HuH-7 (cell line): ENCODE measurements around the gene ZNF331.

Experiments used
- DNase-seq: peaks from one replicate; pipeline ENCODE4 v3.0.0; 2011; ENCODE audit warnings: low spot score

ZNF331 gene

GRCh38 chr19:53571339-53571738 is 33.4 kb downstream of the ZNF331 start:
- no peak for DNase-seq

GRCh38 chr19:53576941-53577653 is 39.2 kb downstream of the ZNF331 start:
- DNase-seq = no peak

GRCh38 chr19:53577968-53578367 is 40.0 kb downstream of the ZNF331 start:
- DNase-seq = no peak

- no peak for DNase-seq
Observed at GRCh38 chr19:53579518-53579917, 41.6 kb downstream of the ZNF331 start.

- DNase-seq = no peak
Observed at GRCh38 chr19:53580871-53581835, 43.2 kb downstream of the ZNF331 start.

- DNase-seq = no peak
Observed at GRCh38 chr19:53581871-53582279, 43.9 kb downstream of the ZNF331 start.

GRCh38 chr19:53583181-53583580 is 45.2 kb downstream of the ZNF331 start:
- DNase-seq = no peak

GRCh38 chr19:53586277-53586691 is 48.3 kb downstream of the ZNF331 start:
- DNase-seq = no peak

GRCh38 chr19:53594811-53595509 is 57.0 kb downstream of the ZNF331 start:
- no peak for DNase-seq

- no peak for DNase-seq
Observed at GRCh38 chr19:53595510-53595867, 57.5 kb downstream of the ZNF331 start.

GRCh38 chr19:53596056-53596455 is 58.1 kb downstream of the ZNF331 start:
- no peak for DNase-seq

- no peak for DNase-seq
Observed at GRCh38 chr19:53597023-53597422, 59.1 kb downstream of the ZNF331 start.

GRCh38 chr19:53598361-53598760 is 60.4 kb downstream of the ZNF331 start:
- DNase-seq = no peak

GRCh38 chr19:53600217-53600616 is 62.3 kb downstream of the ZNF331 start:
- no peak for DNase-seq

GRCh38 chr19:53606031-53606430 is 68.1 kb downstream of the ZNF331 start:
- DNase-seq = no peak

GRCh38 chr19:53608381-53608780 is 70.4 kb downstream of the ZNF331 start:
- no peak for DNase-seq

GRCh38 chr19:53612762-53613526 is 75.0 kb downstream of the ZNF331 start:
- no peak for DNase-seq

GRCh38 chr19:53621885-53622740 is 84.2 kb downstream of the ZNF331 start:
- no peak for DNase-seq

GRCh38 chr19:53624771-53625545 is 87.0 kb downstream of the ZNF331 start:
- DNase-seq = no peak

GRCh38 chr19:53626486-53626885 is 88.5 kb downstream of the ZNF331 start:
- no peak for DNase-seq
